ENCODE measurements around the gene PRKAA2.

PRKAA2 gene

GRCh38 chr1:56709995-56710394 lies 64.9 kb downstream of the PRKAA2 start:
- TF ChIP-seq CTCF (IDR thresholded peaks at IDR 0.05), result no peak

- no peak for TF ChIP-seq CTCF (IDR thresholded peaks at IDR 0.05)
Observed at GRCh38 chr1:56710646-56711045, 65.5 kb downstream of the PRKAA2 start.

GRCh38 chr1:56712150-56712549 lies 67.0 kb downstream of the PRKAA2 start:
- no peak for TF ChIP-seq CTCF (IDR thresholded peaks at IDR 0.05)

GRCh38 chr1:56713112-56713511 lies 68.0 kb downstream of the PRKAA2 start:
- TF ChIP-seq CTCF (IDR thresholded peaks at IDR 0.05), result no peak

- no peak for TF ChIP-seq CTCF (IDR thresholded peaks at IDR 0.05)
Observed at GRCh38 chr1:56715156-56715555, 70.0 kb downstream of the PRKAA2 start.

- no peak for TF ChIP-seq CTCF (IDR thresholded peaks at IDR 0.05)
Observed at GRCh38 chr1:56719171-56719570, 74.1 kb downstream of the PRKAA2 start.

GRCh38 chr1:56726706-56727105 lies 81.6 kb downstream of the PRKAA2 start:
- no peak for TF ChIP-seq CTCF (IDR thresholded peaks at IDR 0.05)

- no peak for TF ChIP-seq CTCF (IDR thresholded peaks at IDR 0.05)
Observed at GRCh38 chr1:56728964-56729363, 83.8 kb downstream of the PRKAA2 start.
